BJ (cell line): Measurements from ENCODE around the gene PPP1R9B. TPM values are rescaled to one million over a fixed set of nuclear protein-coding genes. Genes with fewer than 3 reads are reported as not detected.

ENCODE experiments used
- CTCF ChIA-PET: fragments of 350-600 bp; formaldehyde crosslinking; extraction: SDS; loops from one replicate; lab custom pipeline; 2021; ENCODE audit warnings: antibody characterized with exemption, inconsistent platforms; lab: Yijun Ruan, JAX
- POLR2A ChIA-PET: fragments of 300-600 bp; sonication (Branson Sonifier 250); formaldehyde crosslinking; extraction: SDS; loops from one replicate; lab custom pipeline; 2021; ENCODE audit warnings: antibody characterized with exemption; lab: Charles Lee
- DNase-seq: peaks from one replicate; pipeline ENCODE4 v3.0.0-alpha.2; 2011; ENCODE audit warnings: low read depth
- H3K27me3 ChIP-seq: 2 replicates; pipeline ENCODE4 v1.6.0; 2011; ENCODE audit warnings: low read length; ENCODE audit not compliant: control insufficient read depth, insufficient read depth
- H3K36me3 ChIP-seq: 2 replicates; pipeline ENCODE4 v1.5.1; 2011; ENCODE audit warnings: low read length; ENCODE audit not compliant: control insufficient read depth, insufficient read depth
- H3K4me3 ChIP-seq: 2 replicates; pipeline ENCODE4 v1.5.1; 2011; ENCODE audit warnings: low read depth, mild to moderate bottlenecking, control low read depth, low read length
- CTCF ChIP-seq: IDR thresholded peaks from 2 replicates; pipeline ENCODE4 v1.5.1; 2011; ENCODE audit warnings: low read depth, mild to moderate bottlenecking, control low read depth, inconsistent platforms, low read length, moderate library complexity; ENCODE audit not compliant: insufficient read depth
- polyA plus RNA-seq: library from polyadenylated mRNA; depleted of rRNA; stranded (reverse); fragments of >200 nt; gene quantifications from 2 replicates; pipeline ENCODE4 v1.2.3, GENCODE V29; 2011

The PPP1R9B gene
- polyA plus RNA-seq, 1 experiment, result 17.2 TPM

GRCh38 chr17:50100921-50101345 is 49.5 kb downstream of the PPP1R9B start:
- no peak for DNase-seq
- Histone ChIP-seq H3K27me3 (no peaks in the 10 kb centered on the region), H3K36me3 (peaks cover 18% of the 10 kb centered on the region), H3K4me3 (no peak overlapping the region)
- ChIA-PET CTCF (interaction anchor here (1.1 to 4.2 kb wide), 10 partner anchors 8 to 248 kb away, joined by 3 to 17 read pairs (median 6); no protein-coding TSS in a partner anchor), POLR2A (no interaction called here)
- no peak for TF ChIP-seq CTCF

GRCh38 chr17:50100480-50100883 is 50.0 kb downstream of the PPP1R9B start:
- Histone ChIP-seq H3K36me3 (peaks cover 13% of the 10 kb centered on the region), H3K4me3 (no peak overlapping the region), H3K27me3 (no peaks in the 10 kb centered on the region)
- TF ChIP-seq CTCF, result no peak
- ChIA-PET CTCF (interaction anchor here (1.1 to 4.2 kb wide), 9 partner anchors 8 to 248 kb away, joined by 3 to 17 read pairs (median 6); no protein-coding TSS in a partner anchor), POLR2A (no interaction called here)
- DNase-seq, result no peak

GRCh38 chr17:50099003-50099402 is 51.5 kb downstream of the PPP1R9B start:
- DNase-seq, result no peak
- H3K36me3 ChIP-seq, result peaks cover 10% of the 10 kb centered on the region
- CTCF ChIA-PET, result interaction anchor here (0.8 to 3.3 kb wide), 5 partner anchors 10 to 199 kb away, joined by 4 to 15 read pairs (median 5); no protein-coding TSS in a partner anchor
- POLR2A ChIA-PET, result no interaction called here
- H3K4me3 ChIP-seq, result no peak overlapping the region
- no peaks in the 10 kb centered on the region for H3K27me3 ChIP-seq
- TF ChIP-seq CTCF, result no peak

- no peak for DNase-seq
- TF ChIP-seq CTCF, result no peak
- CTCF ChIA-PET, result interaction anchor here (0.7 to 3.3 kb wide), 6 partner anchors 11 to 71 kb away, joined by 3 to 15 read pairs (median 4); no protein-coding TSS in a partner anchor
- H3K36me3 ChIP-seq, result peaks cover 10% of the 10 kb centered on the region; the same call in 1 of the 2 replicates
- POLR2A ChIA-PET, result no interaction called here
- H3K27me3 ChIP-seq, result no peaks in the 10 kb centered on the region
- H3K4me3 ChIP-seq, result no peak overlapping the region
These were observed 51.9 kb downstream of the PPP1R9B start for GRCh38 chr17:50098583-50098982.

GRCh38 chr17:50097926-50098325 is 52.6 kb downstream of the PPP1R9B start:
- Histone ChIP-seq H3K36me3 (peaks cover 8% of the 10 kb centered on the region; the same call in 1 of the 2 replicates), H3K4me3 (no peak overlapping the region), H3K27me3 (no peaks in the 10 kb centered on the region)
- TF ChIP-seq CTCF, result no peak
- POLR2A ChIA-PET, result no interaction called here
- CTCF ChIA-PET, result interaction anchor here (0.7 to 3.3 kb wide), 8 partner anchors 10 to 196 kb away, joined by 3 to 15 read pairs (median 4); no protein-coding TSS in a partner anchor
- DNase-seq, result no peak
